NCI-H187 (cell line): ENCODE results near the gene KAT7.

Experiments
- DNase-seq, 2 experiments: peaks; one replicate each; lab custom pipeline; 2025; lab: John Stamatoyannopoulos, UW

Gene KAT7

GRCh38 chr17:49872754-49873377 lies 84.4 kb downstream of the KAT7 start:
- peak in 1 of 2 experiments; percentile 13 for DNase-seq

GRCh38 chr17:49873466-49873865 lies 85.0 kb downstream of the KAT7 start:
- peak; percentile 62 to 88 for DNase-seq

GRCh38 chr17:49873926-49874325 lies 85.4 kb downstream of the KAT7 start:
- no peak for DNase-seq

- no peak for DNase-seq
These were observed 86.4 kb downstream of the KAT7 start for GRCh38 chr17:49874911-49875310.

- no peak for DNase-seq
These were observed 87.2 kb downstream of the KAT7 start for GRCh38 chr17:49875685-49876084.

- DNase-seq = no peak
These were observed 90.7 kb downstream of the KAT7 start for GRCh38 chr17:49878931-49879904.

GRCh38 chr17:49880291-49881053 lies 92.0 kb downstream of the KAT7 start:
- DNase-seq = peak; percentile 28 to 60

- no peak for DNase-seq
These were observed 92.5 kb downstream of the KAT7 start for GRCh38 chr17:49881054-49881402.

GRCh38 chr17:49882434-49882833 lies 94.0 kb downstream of the KAT7 start:
- DNase-seq = no peak
